ENCODE measurements around the gene BHLHE23.

DNA sequence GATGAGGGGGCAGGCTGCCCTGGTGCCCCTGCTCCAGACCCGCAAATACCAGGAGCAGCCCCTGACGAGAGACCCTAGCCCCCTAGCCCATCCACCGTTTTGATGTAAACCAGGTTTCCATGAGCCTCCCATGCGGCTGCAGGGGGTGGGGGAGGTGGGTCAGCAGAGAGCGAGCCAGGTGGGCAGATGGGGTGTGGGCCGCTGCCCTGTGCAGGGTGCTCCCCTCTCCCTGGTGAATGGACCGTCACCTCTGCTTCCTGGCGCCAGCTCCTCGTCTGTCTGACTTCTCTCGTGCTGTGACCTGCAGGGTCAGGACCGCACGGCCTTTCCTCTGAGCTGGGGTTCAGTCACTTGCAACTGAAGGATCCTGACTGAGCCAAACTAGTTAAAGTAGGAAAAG lies 15.7 kb upstream of the BHLHE23 start:
- TF ChIP-seq SNAI2 (CRISPR knock-in tag; IDR thresholded peaks at IDR 0.05) (no peak), RARB (CRISPR knock-in tag; IDR thresholded peaks at IDR 0.05) (no peak), ISL1 (CRISPR knock-in tag; IDR thresholded peaks at IDR 0.05) (no peak), ZNF70 (CRISPR knock-in tag; IDR thresholded peaks at IDR 0.05) (no peak)
- TF ChIP-seq, protein P1, sequence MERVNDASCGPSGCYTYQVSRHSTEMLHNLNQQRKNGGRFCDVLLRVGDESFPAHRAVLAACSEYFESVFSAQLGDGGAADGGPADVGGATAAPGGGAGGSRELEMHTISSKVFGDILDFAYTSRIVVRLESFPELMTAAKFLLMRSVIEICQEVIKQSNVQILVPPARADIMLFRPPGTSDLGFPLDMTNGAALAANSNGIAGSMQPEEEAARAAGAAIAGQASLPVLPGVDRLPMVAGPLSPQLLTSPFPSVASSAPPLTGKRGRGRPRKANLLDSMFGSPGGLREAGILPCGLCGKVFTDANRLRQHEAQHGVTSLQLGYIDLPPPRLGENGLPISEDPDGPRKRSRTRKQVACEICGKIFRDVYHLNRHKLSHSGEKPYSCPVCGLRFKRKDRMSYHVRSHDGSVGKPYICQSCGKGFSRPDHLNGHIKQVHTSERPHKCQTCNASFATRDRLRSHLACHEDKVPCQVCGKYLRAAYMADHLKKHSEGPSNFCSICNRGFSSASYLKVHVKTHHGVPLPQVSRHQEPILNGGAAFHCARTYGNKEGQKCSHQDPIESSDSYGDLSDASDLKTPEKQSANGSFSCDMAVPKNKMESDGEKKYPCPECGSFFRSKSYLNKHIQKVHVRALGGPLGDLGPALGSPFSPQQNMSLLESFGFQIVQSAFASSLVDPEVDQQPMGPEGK (CRISPR knock-in tag; IDR thresholded peaks at IDR 0.05; ENCODE audit: borderline replicate concordance): no peak
- TF ChIP-seq, protein P2, sequence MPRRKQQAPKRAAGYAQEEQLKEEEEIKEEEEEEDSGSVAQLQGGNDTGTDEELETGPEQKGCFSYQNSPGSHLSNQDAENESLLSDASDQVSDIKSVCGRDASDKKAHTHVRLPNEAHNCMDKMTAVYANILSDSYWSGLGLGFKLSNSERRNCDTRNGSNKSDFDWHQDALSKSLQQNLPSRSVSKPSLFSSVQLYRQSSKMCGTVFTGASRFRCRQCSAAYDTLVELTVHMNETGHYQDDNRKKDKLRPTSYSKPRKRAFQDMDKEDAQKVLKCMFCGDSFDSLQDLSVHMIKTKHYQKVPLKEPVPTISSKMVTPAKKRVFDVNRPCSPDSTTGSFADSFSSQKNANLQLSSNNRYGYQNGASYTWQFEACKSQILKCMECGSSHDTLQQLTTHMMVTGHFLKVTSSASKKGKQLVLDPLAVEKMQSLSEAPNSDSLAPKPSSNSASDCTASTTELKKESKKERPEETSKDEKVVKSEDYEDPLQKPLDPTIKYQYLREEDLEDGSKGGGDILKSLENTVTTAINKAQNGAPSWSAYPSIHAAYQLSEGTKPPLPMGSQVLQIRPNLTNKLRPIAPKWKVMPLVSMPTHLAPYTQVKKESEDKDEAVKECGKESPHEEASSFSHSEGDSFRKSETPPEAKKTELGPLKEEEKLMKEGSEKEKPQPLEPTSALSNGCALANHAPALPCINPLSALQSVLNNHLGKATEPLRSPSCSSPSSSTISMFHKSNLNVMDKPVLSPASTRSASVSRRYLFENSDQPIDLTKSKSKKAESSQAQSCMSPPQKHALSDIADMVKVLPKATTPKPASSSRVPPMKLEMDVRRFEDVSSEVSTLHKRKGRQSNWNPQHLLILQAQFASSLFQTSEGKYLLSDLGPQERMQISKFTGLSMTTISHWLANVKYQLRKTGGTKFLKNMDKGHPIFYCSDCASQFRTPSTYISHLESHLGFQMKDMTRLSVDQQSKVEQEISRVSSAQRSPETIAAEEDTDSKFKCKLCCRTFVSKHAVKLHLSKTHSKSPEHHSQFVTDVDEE (CRISPR knock-in tag; IDR thresholded peaks at IDR 0.05): no peak
- TF ChIP-seq, protein P3, sequence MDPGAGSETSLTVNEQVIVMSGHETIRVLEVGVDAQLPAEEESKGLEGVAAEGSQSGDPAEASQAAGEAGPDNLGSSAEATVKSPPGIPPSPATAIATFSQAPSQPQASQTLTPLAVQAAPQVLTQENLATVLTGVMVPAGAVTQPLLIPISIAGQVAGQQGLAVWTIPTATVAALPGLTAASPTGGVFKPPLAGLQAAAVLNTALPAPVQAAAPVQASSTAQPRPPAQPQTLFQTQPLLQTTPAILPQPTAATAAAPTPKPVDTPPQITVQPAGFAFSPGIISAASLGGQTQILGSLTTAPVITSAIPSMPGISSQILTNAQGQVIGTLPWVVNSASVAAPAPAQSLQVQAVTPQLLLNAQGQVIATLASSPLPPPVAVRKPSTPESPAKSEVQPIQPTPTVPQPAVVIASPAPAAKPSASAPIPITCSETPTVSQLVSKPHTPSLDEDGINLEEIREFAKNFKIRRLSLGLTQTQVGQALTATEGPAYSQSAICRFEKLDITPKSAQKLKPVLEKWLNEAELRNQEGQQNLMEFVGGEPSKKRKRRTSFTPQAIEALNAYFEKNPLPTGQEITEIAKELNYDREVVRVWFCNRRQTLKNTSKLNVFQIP (CRISPR knock-in tag; IDR thresholded peaks at IDR 0.05; ENCODE audit: borderline replicate concordance, low read depth): no peak
